Hepatic stellate cell (primary cell): ENCODE measurements around the gene CASQ2.

Experiments
- DNase-seq: peaks from one replicate; pipeline ENCODE4 v3.0.0; 2011; ENCODE audit warnings: low spot score

The CASQ2 gene

DNA sequence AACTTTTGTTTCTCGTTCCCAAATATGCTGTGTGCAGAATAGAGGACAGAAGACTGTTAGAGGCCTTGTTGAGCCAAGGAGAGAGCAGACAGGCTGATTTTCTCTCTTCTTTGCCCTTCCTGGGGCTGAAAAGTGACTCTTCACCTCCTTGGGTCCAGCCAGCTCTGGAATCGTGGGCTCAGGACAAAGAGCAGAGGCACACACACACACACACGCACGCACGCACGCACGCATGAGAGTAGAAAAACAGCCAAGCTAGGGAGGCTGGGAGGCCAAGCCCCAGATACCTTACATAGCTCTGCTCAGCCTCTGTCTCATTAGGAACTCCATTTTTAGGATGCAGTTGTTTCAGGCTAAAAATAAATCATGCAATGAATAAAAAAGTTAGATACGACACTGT, at the start of gene CASQ2:
CASQ2 (minus strand) TSS at position 166 of the 400 bp plus-strand sequence. CDS start 173 bp downstream, outside the sequence.
- no peak for DNase-seq

- no peak for DNase-seq
Measured at GRCh38 chr1:115815694-115816093, 47.2 kb upstream of the CASQ2 start.

DNA sequence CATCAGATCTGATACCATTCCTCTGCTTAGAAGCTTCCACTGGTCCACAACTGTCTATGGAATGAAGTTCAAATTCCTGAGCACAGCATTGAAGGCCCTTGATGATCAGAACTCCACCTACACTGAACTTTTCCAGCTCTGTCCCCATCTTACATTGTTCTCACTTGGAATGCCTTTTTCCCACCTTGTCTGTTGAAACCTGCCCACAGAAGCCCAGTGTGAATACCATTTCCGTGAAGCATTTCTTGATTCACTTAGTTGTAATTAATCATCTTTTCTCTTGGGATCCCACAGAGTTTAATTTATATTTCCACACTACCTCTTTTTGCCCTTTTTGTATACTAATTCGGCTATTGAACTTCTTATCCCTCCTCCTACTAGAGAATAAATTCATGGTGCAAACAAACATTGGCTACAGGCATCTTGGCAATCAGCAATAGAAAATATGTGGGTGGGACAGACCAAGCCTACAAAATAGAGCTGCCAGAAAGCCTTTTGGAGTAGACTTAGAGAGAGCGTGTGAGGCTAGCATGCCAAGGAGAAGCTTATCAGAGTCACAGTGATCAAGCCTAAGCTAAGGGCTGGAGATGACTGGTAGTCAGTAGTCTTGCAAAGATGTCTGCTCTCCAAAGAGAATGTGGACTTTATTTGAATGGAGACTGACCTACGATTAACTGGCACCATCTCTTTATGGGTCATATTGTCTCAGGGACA, 46.3 kb upstream of the CASQ2 start:
- no peak for DNase-seq

DNA sequence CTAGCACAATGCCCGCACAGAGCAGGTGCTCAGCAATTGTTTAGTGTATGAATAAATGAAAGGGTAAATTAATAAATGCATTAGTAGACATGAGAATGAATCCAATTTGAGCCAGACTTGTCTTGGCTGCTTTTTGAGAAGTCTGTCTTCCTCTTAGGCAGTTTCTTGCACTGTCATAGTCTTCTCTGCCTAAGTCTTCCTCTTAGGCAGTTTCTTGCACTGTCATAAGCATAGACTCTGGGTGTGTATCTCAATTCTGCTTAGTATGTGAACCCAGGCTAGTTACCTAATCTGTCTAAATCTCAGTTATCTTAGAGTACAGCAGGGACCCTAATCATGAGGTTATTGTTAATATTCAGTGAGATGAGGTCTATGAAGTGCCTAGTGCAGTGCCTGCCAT, 45.2 kb upstream of the CASQ2 start:
- DNase-seq = no peak

GRCh38 chr1:115811140-115811828, 42.8 kb upstream of the CASQ2 start:
- no peak for DNase-seq

DNA sequence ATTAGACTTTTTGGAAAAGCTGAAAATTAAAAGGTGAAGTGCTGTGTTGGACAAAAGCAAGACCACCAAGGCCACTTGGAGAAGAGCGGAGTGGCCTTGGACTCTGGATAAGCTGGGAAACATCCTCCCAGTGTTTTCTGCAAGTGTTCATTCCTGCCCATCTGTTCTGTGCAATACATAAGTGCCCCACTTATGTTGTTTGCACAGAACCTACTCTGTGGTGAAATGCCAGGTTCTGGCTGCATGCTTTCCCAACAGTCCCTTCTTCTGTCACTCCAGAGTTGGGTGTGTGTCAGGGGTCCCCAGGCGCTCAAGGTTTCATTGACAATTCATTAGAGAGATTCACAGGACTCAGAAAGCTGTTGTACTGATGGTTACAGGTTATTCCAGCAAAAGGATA, 42.1 kb upstream of the CASQ2 start:
- no peak for DNase-seq

DNA sequence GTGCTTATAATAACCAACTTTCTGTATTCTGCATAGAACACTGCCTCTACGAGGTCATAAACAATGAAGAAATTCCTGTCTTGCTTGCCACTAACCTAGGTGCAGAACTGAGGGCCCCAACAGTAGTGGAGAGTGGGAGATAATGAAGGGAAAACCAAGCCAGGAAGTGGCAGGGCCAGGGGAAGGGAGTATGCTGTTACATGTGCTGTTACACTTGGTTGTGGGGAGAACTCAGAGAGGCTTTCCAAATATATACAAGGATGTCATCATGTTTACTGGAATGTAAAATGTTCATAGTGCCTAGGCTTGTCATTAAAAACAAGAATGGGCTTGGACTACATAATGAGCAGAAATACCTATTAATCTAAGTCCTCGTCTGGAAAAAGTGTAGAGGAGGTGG, 41.3 kb upstream of the CASQ2 start:
- DNase-seq = no peak

DNA sequence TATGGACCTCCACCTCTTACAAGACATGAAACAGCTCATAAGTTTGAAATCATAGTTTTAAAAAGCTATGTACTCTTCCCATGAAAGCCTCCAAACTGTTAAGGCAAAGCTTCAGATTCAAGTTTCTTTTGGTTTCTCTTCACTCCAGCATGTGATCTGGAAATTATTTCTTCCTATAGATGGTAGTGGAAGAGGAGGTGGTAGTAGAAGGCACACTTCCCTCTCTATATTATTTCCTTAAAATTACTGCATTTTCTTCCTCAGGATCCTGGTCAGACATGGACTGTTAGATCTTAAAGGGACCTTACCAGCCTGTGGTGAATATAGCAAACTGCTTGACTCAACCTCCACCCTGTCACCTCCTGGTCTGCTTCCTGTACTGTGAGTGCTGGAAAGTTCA, 40.6 kb upstream of the CASQ2 start:
- no peak for DNase-seq

- DNase-seq = peak; percentile 27
Measured at GRCh38 chr1:115807723-115808122, 39.2 kb upstream of the CASQ2 start.

- DNase-seq = no peak
Measured at GRCh38 chr1:115805597-115805996, 37.1 kb upstream of the CASQ2 start.

DNA sequence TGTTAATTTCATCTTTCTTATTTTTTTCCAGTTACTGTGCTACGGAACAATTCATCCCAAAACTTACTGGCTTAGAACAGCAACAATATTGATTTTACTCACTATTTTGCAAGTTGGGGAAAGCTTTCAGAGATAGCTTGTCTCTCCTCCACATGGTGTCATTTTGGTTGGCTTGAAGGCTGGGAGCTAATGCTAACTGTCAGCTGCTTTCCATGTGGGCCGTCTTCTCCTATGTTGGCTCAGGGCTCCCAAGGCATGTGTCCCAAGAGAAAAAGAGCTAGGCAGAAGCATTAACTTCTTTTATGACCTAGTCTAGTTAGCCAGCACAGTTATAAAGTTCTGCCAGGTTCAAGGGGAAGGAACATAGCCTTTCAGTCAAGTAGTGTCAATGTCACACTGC, 33.9 kb upstream of the CASQ2 start:
- no peak for DNase-seq

GRCh38 chr1:115797486-115797885, 29.0 kb upstream of the CASQ2 start:
- no peak for DNase-seq

- no peak for DNase-seq
Measured at GRCh38 chr1:115796897-115797296, 28.4 kb upstream of the CASQ2 start.

DNA sequence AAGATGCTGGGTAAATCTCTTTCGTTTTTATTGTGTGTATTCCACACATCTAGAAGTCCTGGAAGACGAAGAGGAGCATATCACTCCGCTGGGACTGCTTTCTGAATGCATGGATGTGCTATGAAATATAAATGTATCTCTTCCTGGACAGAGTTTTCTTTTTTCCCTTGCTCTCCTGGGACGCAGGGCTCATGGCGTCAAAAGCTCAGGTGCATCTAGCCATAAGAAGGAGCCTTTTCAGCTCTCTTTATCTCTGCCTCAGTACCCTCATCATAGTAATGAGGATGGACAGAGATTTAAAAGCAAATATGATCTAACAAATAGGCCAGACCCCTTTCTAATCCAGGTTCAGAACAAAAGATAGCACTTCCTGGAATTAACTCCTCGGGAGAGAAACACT, 27.5 kb upstream of the CASQ2 start:
- DNase-seq = no peak

GRCh38 chr1:115794976-115795639, 26.6 kb upstream of the CASQ2 start:
- no peak for DNase-seq

DNA sequence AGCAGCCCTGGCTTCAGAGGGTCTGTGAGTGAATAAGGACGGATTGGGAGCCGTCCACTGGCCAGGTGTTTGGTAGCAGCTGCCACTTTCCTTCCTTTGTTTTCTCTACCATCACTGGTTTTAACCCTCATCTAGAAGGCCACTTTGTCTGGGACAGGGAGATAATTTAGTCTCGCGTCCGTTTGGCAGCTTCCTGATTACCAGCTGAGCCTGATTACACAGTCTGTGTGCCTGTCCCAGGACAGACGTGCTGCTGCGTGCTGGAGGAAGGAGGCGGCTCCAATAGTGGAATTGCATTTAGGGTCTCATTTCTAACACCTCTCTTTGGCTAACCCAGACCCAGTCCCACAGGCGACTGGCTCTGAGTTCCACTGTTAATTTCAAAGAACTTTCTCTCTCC, 24.6 kb upstream of the CASQ2 start:
- no peak for DNase-seq

DNA sequence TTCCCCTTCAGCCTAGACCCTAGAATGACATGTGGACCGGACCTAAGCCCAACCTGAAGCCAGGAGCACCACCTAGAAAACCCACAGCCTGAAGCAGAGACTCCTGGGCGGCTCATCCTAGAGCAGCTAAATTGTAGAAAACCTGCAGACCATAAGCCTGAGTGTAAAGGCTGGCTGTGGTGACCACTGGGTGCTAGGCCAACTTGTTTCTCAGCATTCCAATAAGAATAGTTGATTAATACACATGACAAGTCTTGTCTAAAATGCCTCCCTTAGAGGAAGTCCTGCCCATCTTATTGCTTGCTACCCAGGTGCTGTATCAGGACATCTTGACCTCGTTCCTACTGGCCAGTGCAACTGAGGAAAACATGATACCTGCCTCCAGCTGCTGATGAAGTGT, 23.3 kb upstream of the CASQ2 start:
- DNase-seq = no peak

GRCh38 chr1:115790846-115791245, 22.3 kb upstream of the CASQ2 start:
- DNase-seq = no peak

- DNase-seq = no peak
Measured at GRCh38 chr1:115790356-115790755, 21.8 kb upstream of the CASQ2 start.

GRCh38 chr1:115783311-115783710, 14.8 kb upstream of the CASQ2 start:
- DNase-seq = no peak

DNA sequence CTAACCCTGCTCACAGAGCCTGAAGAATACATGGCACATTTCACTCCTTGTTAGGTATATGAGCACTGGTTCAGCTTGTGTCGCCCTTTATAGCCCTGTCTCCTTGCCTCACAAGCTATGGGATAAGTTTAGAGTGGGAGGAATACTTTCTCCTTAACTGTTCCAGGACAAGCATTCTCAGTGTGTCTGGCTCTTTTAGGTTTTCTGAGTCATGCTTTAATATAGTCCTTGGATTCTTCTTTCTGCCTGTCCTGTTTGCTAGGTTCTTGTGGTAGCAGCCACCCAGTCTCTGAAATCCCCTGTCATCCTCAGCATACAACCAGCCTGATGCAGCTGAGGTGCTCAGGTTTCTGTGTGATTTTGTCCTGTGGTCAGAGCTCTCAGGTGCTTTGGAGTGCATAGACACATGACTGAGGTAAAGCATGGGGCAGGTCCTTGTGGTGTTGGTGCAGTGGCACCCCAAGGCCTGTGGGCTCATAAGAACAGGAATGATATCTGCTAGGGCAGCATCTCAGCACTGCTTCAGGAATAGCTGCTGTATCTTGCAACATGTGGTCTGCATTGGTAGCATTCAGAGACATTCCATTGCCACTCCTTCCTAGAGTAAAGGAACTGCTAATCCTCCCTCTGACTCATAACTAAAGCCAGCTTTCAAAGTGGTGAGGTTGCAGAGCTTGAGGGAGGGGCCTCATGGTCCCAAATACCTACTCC, 14.2 kb upstream of the CASQ2 start:
- DNase-seq = no peak

GRCh38 chr1:115781851-115782250, 13.3 kb upstream of the CASQ2 start:
- DNase-seq = no peak

DNA sequence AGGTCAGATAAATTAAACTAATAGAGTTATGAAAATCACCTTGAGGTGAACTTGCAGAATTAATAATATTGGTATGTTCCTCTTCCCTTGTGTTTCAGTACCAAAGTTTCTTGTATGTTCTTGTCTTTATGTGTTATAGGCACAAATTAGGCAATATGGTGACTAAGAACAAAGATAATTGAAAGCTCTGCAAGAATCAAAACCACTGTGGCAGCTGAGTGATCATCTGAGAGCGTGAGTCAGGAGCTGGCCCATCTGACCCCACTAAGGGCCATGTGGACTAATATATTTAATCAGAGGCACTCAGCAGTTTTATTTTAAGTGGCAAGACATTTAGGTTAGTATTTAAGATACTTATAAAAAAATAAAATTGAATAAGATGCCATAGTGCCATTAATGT, 12.8 kb upstream of the CASQ2 start:
- no peak for DNase-seq
